HepG2 (cell line): Measurements from ENCODE around the gene MYCBPAP. TPM values are rescaled to one million over a fixed set of nuclear protein-coding genes. Genes with fewer than 3 reads are reported as not detected.

Source experiments
- AGO2 ChIP-seq: fragments of 200-400 bp; formaldehyde crosslinking; optimal IDR thresholded peaks from 2 replicates; pipeline ENCODE3; 2017; ENCODE audit warnings: mild to moderate bottlenecking, low read depth, low read length, moderate library complexity
- AHR ChIP-seq: IDR thresholded peaks from 2 replicates; pipeline ENCODE4 v1.6.1; 2018; ENCODE audit warnings: missing genetic modification reagents, missing compliant biosample characterization
- ATAD3A ChIP-seq: sonication (generic); formaldehyde crosslinking; IDR thresholded peaks from 2 replicates; pipeline ENCODE4 v1.4.0; 2020; ENCODE audit warnings: missing genetic modification reagents
- BCL6 ChIP-seq: IDR thresholded peaks from 2 replicates; pipeline ENCODE4 v1.6.1; 2016; ENCODE audit warnings: missing genetic modification reagents, missing compliant biosample characterization
- EHMT2 ChIP-seq: fragments of 200-600 bp; sonication (generic); IDR thresholded peaks from 2 replicates; pipeline ENCODE4 v1.7.0; 2017; ENCODE audit warnings: antibody characterized with exemption, low read depth, low read length, borderline replicate concordance
- FOXC1 ChIP-seq: sonication (generic); formaldehyde crosslinking; IDR thresholded peaks from 2 replicates; pipeline ENCODE4 v1.8.0; 2022; ENCODE audit warnings: mild to moderate bottlenecking, missing genetic modification reagents, borderline replicate concordance
- GATAD2A ChIP-seq: IDR thresholded peaks from 2 replicates; pipeline ENCODE4 v1.6.1; 2016
- MED13 ChIP-seq: sonication (generic); formaldehyde crosslinking; IDR thresholded peaks from 2 replicates; pipeline ENCODE4 v1.5.0; 2020; ENCODE audit warnings: missing genetic modification reagents
- SAP130 ChIP-seq: IDR thresholded peaks from 2 replicates; pipeline ENCODE4 v1.6.1; 2016; ENCODE audit warnings: low read depth
- ZNF138 ChIP-seq: sonication (generic); formaldehyde crosslinking; IDR thresholded peaks from 2 replicates; pipeline ENCODE4 v1.5.0; 2020; ENCODE audit warnings: mild to moderate bottlenecking, low read depth, missing genetic modification reagents
- ZNF205 ChIP-seq: IDR thresholded peaks from 2 replicates; pipeline ENCODE4 v1.6.1; 2018; ENCODE audit warnings: missing biosample characterization, missing genetic modification reagents
- ZNF296 ChIP-seq: sonication (generic); formaldehyde crosslinking; conservative IDR thresholded peaks from 2 replicates; pipeline ENCODE4 v1.5.0; 2020; ENCODE audit warnings: mild to moderate bottlenecking, missing genetic modification reagents
- ZNF326 ChIP-seq: sonication (generic); formaldehyde crosslinking; IDR thresholded peaks from 2 replicates; pipeline ENCODE4 v1.4.0; 2020; ENCODE audit warnings: missing genetic modification reagents, borderline replicate concordance
- ZNF331 ChIP-seq: sonication (generic); formaldehyde crosslinking; IDR thresholded peaks from 2 replicates; pipeline ENCODE4 v1.4.0; 2020; ENCODE audit warnings: missing genetic modification reagents
- ZNF547 ChIP-seq: sonication (generic); formaldehyde crosslinking; IDR thresholded peaks from 2 replicates; pipeline ENCODE4 v1.5.1; 2020; ENCODE audit warnings: mild to moderate bottlenecking, missing genetic modification reagents
- ZNF710 ChIP-seq: sonication (generic); formaldehyde crosslinking; IDR thresholded peaks from 2 replicates; pipeline ENCODE4 v1.5.0; 2020; ENCODE audit warnings: mild to moderate bottlenecking, missing genetic modification reagents, borderline replicate concordance
- ZNF746 ChIP-seq: sonication (generic); formaldehyde crosslinking; IDR thresholded peaks from 2 replicates; pipeline ENCODE4 v1.8.0; 2022; ENCODE audit warnings: mild to moderate bottlenecking, missing genetic modification reagents
- polyA plus RNA-seq, 8 experiments: library from polyadenylated mRNA; depleted of rRNA in 3 of 8; stranded (reverse) in 7 of 8; unstranded in 1 of 8; fragments of >200 nt; fragmentation: Illumina TruSeq in 4 of 8; extraction: Trizol in 4 of 8; gene quantifications; 2 replicates each; pipeline versions ENCODE4 v1.2.1 to v1.2.3, GENCODE V29; 2011 to 2016; ENCODE audit warnings: low read depth in 4 of 8, missing spikeins in 1 of 8, mixed read lengths in 1 of 8; ENCODE audit not compliant: insufficient read depth in 1 of 8
- total RNA-seq, 5 experiments: library from RNA; depleted of rRNA; stranded (reverse); fragments of >200 nt; fragmentation: Illumina TruSeq; extraction: Trizol; gene quantifications; 2 replicates each; pipeline ENCODE4 v1.2.3, GENCODE V29; 2016; ENCODE audit warnings: low read depth in 1 of 5
- TF ChIP-seq, protein P1 (sequence below): sonication (generic); formaldehyde crosslinking; IDR thresholded peaks from 2 replicates; pipeline ENCODE4 v1.5.0; 2020; ENCODE audit warnings: missing genetic modification reagents
- TF ChIP-seq, protein P2 (sequence below): sonication (generic); formaldehyde crosslinking; conservative IDR thresholded peaks from 2 replicates; pipeline ENCODE4 v1.8.1; 2023; ENCODE audit warnings: missing genetic modification reagents
- TF ChIP-seq, protein P3 (sequence below), 2 experiments: sonication (generic) in 1 of 2; formaldehyde crosslinking in 1 of 2; IDR thresholded peaks; 2 replicates each; pipeline versions ENCODE4 v1.6.1 to v1.9.0; 2014 to 2022; ENCODE audit warnings: antibody characterized with exemption in 1 of 2, borderline replicate concordance in 1 of 2, inconsistent platforms in 1 of 2, low read depth in 1 of 2, missing genetic modification reagents in 1 of 2

The MYCBPAP gene
- total and polyA plus RNA-seq, 2 of the 13 experiments (the other 11 are each of a cell fraction or from before 2014, with no cell fraction given): 0.22 to 0.24 TPM

GRCh38 chr17:50538549-50539410, 30.5 kb downstream of the MYCBPAP start (continued):
- TF ChIP-seq SAP130 (peak; percentile 74), ZNF547 (CRISPR knock-in tag) (peak; percentile 74; the same call in 1 of the 2 replicates), GATAD2A (CRISPR knock-in tag) (no peak; the same call in 1 of the 2 replicates), ZNF296 (CRISPR knock-in tag) (no peak), ZNF205 (CRISPR knock-in tag) (no peak), ATAD3A (CRISPR knock-in tag) (no peak), MED13 (CRISPR knock-in tag) (no peak), AGO2 (no peak), EHMT2 (no peak), FOXC1 (CRISPR knock-in tag) (0 out of 2 replicates have a peak, but pooled peaks have one; percentile 22), ZNF138 (CRISPR knock-in tag) (no peak), ZNF326 (CRISPR knock-in tag) (no peak), AHR (CRISPR knock-in tag) (no peak), ZNF331 (CRISPR knock-in tag) (peak; percentile 10; the same call in 1 of the 2 replicates), ZNF746 (no peak), BCL6 (CRISPR knock-in tag) (no peak), ZNF710 (no peak)
- TF ChIP-seq, protein P1, sequence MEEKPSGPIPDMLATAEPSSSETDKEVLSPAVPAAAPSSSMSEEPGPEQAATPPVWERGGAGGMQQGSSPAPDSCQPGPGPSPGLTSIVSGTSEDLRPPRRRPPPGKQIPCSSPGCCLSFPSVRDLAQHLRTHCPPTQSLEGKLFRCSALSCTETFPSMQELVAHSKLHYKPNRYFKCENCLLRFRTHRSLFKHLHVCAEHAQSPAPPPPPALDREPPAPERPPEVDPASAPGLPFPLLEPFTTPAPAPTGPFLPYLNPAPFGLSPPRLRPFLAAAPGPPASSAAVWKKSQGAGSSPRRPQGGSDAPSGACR: no peak
- TF ChIP-seq, protein P2, sequence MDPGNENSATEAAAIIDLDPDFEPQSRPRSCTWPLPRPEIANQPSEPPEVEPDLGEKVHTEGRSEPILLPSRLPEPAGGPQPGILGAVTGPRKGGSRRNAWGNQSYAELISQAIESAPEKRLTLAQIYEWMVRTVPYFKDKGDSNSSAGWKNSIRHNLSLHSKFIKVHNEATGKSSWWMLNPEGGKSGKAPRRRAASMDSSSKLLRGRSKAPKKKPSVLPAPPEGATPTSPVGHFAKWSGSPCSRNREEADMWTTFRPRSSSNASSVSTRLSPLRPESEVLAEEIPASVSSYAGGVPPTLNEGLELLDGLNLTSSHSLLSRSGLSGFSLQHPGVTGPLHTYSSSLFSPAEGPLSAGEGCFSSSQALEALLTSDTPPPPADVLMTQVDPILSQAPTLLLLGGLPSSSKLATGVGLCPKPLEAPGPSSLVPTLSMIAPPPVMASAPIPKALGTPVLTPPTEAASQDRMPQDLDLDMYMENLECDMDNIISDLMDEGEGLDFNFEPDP (CRISPR knock-in tag): no peak
- TF ChIP-seq, protein P3, sequence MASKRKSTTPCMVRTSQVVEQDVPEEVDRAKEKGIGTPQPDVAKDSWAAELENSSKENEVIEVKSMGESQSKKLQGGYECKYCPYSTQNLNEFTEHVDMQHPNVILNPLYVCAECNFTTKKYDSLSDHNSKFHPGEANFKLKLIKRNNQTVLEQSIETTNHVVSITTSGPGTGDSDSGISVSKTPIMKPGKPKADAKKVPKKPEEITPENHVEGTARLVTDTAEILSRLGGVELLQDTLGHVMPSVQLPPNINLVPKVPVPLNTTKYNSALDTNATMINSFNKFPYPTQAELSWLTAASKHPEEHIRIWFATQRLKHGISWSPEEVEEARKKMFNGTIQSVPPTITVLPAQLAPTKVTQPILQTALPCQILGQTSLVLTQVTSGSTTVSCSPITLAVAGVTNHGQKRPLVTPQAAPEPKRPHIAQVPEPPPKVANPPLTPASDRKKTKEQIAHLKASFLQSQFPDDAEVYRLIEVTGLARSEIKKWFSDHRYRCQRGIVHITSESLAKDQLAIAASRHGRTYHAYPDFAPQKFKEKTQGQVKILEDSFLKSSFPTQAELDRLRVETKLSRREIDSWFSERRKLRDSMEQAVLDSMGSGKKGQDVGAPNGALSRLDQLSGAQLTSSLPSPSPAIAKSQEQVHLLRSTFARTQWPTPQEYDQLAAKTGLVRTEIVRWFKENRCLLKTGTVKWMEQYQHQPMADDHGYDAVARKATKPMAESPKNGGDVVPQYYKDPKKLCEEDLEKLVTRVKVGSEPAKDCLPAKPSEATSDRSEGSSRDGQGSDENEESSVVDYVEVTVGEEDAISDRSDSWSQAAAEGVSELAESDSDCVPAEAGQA (IDR thresholded peaks at IDR 0.05; ENCODE audit: low read depth): peak; percentile 11; the same call in 1 of the 2 replicates
- TF ChIP-seq, protein P3 (CRISPR knock-in tag; IDR thresholded peaks at IDR 0.05; ENCODE audit: borderline replicate concordance): no peak
